Calu3 (cell line): Measurements from ENCODE around the gene SMOC2. TPM values are rescaled to one million over a fixed set of nuclear protein-coding genes. Genes with fewer than 3 reads are reported as not detected.

ENCODE experiments used
- BruUV-seq: library from RNA; stranded (reverse); fragments of 400-500 nt; replicated peaks from 2 replicates; lab custom pipeline; 2021; lab: Mats Ljungman, UMichigan
- CTCF ChIA-PET: fragments of 300-600 bp; sonication (Branson Sonifier 250); formaldehyde crosslinking; loops from one replicate; lab custom pipeline; 2022; ENCODE audit warnings: antibody characterized with exemption; lab: Charles Lee
- DNase-seq: peaks from one replicate; pipeline ENCODE4 v3.0.0; 2022
- H3K27ac Mint-ChIP-seq: one replicate; pipeline ENCODE4 v1.8.0; 2022; ENCODE audit warnings: mixed read lengths; ENCODE audit not compliant: unreplicated experiment
- H3K27me3 Mint-ChIP-seq: one replicate; pipeline ENCODE4 v1.8.0; 2022; ENCODE audit warnings: mixed read lengths; ENCODE audit not compliant: unreplicated experiment
- H3K36me3 Mint-ChIP-seq: one replicate; pipeline ENCODE4 v1.8.0; 2022; ENCODE audit warnings: mild to moderate bottlenecking, moderate library complexity, mixed read lengths; ENCODE audit not compliant: insufficient read depth, unreplicated experiment
- H3K4me1 Mint-ChIP-seq: one replicate; pipeline ENCODE4 v1.8.0; 2022; ENCODE audit warnings: mild to moderate bottlenecking, low read depth, mixed read lengths; ENCODE audit not compliant: unreplicated experiment
- H3K4me3 Mint-ChIP-seq: one replicate; pipeline ENCODE4 v1.8.0; 2022; ENCODE audit warnings: mild to moderate bottlenecking, low read depth, moderate library complexity, mixed read lengths; ENCODE audit not compliant: unreplicated experiment
- H3K9me3 Mint-ChIP-seq: one replicate; pipeline ENCODE4 v1.8.0; 2022; ENCODE audit warnings: low read depth, mixed read lengths; ENCODE audit not compliant: unreplicated experiment
- intact Hi-C: fragments of 100-400 bp; cut with micrococcal nuclease; formaldehyde crosslinking; loops from one replicate; pipeline ENCODE4 v1.10.0; 2022; ENCODE audit not compliant: unreplicated experiment
- total RNA-seq: library from RNA; stranded (reverse); gene quantifications from 2 replicates; pipeline ENCODE4 v1.2.3, GENCODE V29; 2022
- TF ChIP-seq, protein P1 (sequence below): fragments of 200-600 bp; IDR thresholded peaks from one replicate; pipeline ENCODE4 v1.8.0; 2022; ENCODE audit warnings: antibody characterized with exemption; ENCODE audit not compliant: unreplicated experiment

SMOC2 gene
- total RNA-seq, 1 experiment from 2014 or later, result 1.1 TPM

DNA sequence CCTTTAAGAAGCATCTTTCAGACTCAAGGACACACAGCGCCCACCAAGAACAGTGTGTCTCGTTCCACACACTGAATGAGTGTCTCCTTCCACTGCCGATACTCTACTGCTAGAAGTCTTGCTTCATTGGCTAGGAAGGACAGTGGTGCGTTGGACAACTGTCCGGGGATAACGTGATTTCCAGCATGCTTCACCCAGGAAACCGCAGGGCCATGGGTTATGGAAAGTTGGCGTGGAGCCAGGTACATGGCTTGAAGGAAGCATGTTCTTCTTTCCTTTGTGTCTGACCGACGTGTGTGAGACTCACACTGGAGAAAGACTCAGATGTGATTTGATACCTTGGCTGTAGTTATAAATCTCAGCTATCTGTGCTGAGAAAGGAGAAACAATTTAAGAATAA lies 73.2 kb downstream of the SMOC2 start:
- Mint-ChIP-seq H3K9me3 (no peaks in the 10 kb centered on the region), H3K36me3 (no peaks in the 10 kb centered on the region), H3K27ac (no peak overlapping the region), H3K4me3 (no peak overlapping the region), H3K27me3 (peaks cover 27% of the 10 kb centered on the region), H3K4me1 (no peaks in the 10 kb centered on the region)
- BruUV-seq, result no TSS peak
- CTCF ChIA-PET, result no interaction called here
- TF ChIP-seq, protein P1, sequence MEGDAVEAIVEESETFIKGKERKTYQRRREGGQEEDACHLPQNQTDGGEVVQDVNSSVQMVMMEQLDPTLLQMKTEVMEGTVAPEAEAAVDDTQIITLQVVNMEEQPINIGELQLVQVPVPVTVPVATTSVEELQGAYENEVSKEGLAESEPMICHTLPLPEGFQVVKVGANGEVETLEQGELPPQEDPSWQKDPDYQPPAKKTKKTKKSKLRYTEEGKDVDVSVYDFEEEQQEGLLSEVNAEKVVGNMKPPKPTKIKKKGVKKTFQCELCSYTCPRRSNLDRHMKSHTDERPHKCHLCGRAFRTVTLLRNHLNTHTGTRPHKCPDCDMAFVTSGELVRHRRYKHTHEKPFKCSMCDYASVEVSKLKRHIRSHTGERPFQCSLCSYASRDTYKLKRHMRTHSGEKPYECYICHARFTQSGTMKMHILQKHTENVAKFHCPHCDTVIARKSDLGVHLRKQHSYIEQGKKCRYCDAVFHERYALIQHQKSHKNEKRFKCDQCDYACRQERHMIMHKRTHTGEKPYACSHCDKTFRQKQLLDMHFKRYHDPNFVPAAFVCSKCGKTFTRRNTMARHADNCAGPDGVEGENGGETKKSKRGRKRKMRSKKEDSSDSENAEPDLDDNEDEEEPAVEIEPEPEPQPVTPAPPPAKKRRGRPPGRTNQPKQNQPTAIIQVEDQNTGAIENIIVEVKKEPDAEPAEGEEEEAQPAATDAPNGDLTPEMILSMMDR, result no peak
- DNase-seq, result peak; percentile 35
- intact Hi-C loops, result no loop called here

- Mint-ChIP-seq H3K4me1 (no peaks in the 10 kb centered on the region), H3K36me3 (no peaks in the 10 kb centered on the region), H3K27ac (no peak overlapping the region), H3K9me3 (no peaks in the 10 kb centered on the region), H3K4me3 (no peak overlapping the region), H3K27me3 (peaks cover 24% of the 10 kb centered on the region)
- BruUV-seq, result no TSS peak
- TF ChIP-seq, protein P1, result no peak
- DNase-seq, result no peak
- CTCF ChIA-PET, result no interaction called here
- intact Hi-C loops, result no loop called here
Observed at GRCh38 chr6:168515376-168515775, 74.4 kb downstream of the SMOC2 start.

- DNase-seq, result no peak
- H3K27me3 Mint-ChIP-seq, result peaks cover 14% of the 10 kb centered on the region
- intact Hi-C loops, result no loop called here
- H3K4me1 Mint-ChIP-seq, result no peaks in the 10 kb centered on the region
- CTCF ChIA-PET, result no interaction called here
- no peak overlapping the region for H3K27ac Mint-ChIP-seq
- no peak overlapping the region for H3K4me3 Mint-ChIP-seq
- BruUV-seq, result no TSS peak
- no peaks in the 10 kb centered on the region for H3K9me3 Mint-ChIP-seq
- TF ChIP-seq, protein P1, result no peak
- H3K36me3 Mint-ChIP-seq, result no peaks in the 10 kb centered on the region
Observed at GRCh38 chr6:168516944-168517741, 76.2 kb downstream of the SMOC2 start.

GRCh38 chr6:168517742-168518347 lies 76.9 kb downstream of the SMOC2 start:
- Mint-ChIP-seq H3K27me3 (peaks cover 14% of the 10 kb centered on the region), H3K27ac (no peak overlapping the region), H3K36me3 (no peaks in the 10 kb centered on the region), H3K4me3 (no peak overlapping the region), H3K4me1 (no peaks in the 10 kb centered on the region), H3K9me3 (peaks cover 4% of the 10 kb centered on the region)
- BruUV-seq, result no TSS peak
- CTCF ChIA-PET, result no interaction called here
- intact Hi-C loops, result no loop called here
- DNase-seq, result no peak
- TF ChIP-seq, protein P1, result no peak
